NK-92 treated with Interleukin-12 subunit alpha and Interleukin-12 subunit beta, amount 100 ng/mL, for 24 hours (cell line): Measurements from ENCODE around the gene DPM2.

ENCODE experiments used
- DNase-seq: peaks from one replicate; lab custom pipeline; 2025; lab: John Stamatoyannopoulos, UW

The DPM2 gene, protein sequence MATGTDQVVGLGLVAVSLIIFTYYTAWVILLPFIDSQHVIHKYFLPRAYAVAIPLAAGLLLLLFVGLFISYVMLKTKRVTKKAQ

DNA sequence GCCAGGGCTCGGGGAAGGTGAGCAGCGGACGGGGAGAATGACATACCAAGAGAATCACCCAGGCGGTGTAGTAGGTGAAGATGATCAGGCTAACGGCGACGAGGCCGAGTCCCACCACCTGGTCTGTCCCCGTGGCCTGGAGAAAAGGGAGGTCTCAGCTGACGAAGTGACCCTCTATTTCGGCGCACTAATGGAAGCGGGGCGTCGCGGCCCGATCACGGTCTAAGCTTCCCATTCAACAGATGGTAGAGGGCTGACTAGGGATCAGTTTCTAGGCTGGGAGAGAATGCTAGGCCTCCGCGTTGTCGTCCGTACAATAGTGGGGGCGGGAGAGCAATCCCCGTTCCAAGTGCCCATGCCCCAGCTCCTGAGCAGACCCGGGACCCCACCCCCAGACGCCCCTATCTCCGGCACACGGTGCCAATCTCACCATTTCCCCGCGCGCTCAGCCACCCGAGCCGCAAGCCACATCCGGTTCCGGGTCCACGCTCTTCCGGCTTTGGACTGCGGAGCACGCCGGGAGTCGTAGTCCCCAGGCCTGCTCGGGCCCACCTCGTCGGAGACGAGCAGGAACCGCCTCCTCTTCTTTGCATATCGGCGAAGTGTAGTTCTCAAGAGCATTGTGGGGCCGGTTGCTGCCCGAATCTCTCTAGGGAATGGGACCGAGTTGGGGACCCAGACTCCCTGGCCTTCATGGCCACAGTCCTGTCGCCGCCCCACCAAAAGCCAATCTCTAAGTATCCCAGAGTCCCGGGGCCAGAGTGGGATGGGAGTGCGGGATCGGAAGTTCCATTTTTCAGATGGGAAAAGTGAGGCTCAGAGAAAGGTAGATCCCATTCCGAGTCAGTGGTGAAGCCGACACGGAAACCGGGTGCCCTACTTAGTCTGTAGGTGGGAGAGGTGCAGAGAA is at the start of gene DPM2:
Gene DPM2 (minus strand): TSS at position 467 of the 910 bp plus-strand sequence. CDS start 34 bp downstream, at position 433.
- DNase-seq: peak; percentile 68

- DNase-seq: no peak
These were observed 49.5 kb upstream of the DPM2 start for GRCh38 chr9:127987103-127987614.

DNA sequence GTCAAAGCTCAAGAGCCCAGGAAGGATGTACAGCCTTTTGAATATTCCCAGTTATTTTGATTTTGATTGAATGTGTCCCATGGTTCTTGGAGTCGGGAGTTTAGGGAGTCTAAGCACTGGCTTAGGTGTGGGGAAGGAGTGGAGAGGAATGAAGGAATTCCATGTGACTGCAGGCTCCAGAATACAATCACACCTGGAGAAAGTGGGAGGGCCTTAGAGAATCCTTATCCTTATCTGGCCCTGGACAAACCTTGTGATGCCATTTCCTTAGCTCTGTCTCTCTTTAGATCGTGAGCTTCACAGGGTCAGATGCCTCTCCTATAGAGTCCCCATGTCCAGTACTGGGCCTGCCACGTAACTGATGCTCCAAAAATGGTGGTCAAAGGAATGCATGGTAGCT is 47.4 kb upstream of the DPM2 start:
- DNase-seq: no peak

DNA sequence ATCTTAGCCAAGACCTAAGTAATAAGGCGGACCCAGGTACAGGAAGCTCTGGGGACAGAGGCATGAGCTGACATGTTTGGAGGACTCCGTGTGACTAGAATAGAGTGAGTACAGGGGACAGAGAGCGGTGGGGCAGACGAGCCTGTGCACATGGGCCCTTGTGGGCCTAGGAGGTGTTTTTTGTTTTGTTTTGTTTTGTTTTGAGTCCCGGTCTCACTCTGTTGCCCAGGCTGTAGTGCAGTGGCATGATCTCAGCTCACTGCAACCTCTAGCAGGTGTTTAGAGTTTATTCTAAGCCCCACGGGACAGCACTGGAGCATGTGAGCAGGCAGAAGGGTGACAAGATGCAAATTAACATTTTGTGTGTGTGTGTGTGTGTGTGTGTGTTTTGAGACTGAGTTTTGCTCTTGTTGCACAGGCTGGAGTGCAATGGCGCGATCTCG is 46.2 kb upstream of the DPM2 start:
- no peak for DNase-seq

DNA sequence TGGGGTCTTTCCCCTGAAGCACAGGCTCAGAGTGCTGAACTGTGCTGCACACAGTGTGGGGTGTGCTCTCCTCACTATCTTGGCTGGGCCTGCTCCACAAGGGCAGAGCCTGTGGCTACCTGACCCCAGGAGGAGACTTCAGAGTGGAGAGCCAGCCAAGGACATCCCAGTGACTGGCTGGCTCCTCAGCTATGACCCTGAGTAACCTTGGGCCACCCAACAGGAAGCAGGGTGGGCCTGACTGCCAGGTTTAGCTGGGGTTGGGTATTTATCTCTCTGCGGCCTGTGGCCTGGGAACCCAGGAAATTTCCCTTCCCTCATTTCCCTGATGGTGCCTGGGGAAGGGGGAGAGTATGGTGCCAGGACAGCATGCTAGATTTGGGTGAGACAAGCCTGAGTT is 45.3 kb upstream of the DPM2 start:
- no peak for DNase-seq

- no peak for DNase-seq
These were observed 44.0 kb upstream of the DPM2 start for GRCh38 chr9:127981559-127982121.

- DNase-seq: peak; percentile 86
These were observed 43.3 kb upstream of the DPM2 start, which contains the start of gene EEIG1 for GRCh38 chr9:127980706-127981558. Gene EEIG1, minus strand, starts transcription at chr9:127980989. Its CDS starts 852 bp downstream, at chr9:127980137.

- DNase-seq: peak; percentile 31
These were observed 42.5 kb upstream of the DPM2 start for GRCh38 chr9:127980060-127980705.

DNA sequence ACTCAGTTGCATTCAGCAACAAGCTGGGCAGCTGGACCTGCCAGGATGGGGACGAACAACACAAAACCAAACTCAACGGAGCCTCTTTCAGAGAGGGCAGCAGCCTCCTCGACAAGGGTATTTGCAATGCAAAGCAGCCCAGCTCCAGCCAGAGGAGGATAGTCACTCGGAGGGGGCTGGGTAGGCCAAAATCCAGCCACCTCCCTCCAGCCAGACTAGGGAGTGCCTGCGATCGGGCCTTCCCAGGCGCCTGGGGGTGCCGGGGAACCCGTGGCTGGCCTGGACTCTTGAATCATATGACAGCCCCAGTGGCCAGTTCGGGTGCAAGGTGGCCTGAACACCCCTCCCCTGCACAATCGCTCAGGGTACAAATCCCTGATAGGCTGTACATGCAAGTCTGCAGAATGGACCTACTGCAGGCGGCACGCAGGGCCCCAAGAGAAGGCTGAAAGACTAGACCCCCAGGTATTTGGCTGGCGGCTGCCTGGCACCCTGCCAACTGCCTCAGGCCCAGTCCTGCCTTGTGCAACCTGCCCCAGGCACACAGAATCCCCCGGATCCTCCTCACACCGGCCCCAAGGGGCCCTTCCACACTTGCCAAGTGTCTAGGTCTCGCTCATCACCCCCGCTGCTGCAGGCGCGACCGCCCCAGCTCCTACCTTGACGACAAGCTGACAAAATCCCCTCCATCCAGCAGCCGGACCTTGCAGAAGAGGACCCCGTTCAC is 41.8 kb upstream of the DPM2 start:
- no peak for DNase-seq

DNA sequence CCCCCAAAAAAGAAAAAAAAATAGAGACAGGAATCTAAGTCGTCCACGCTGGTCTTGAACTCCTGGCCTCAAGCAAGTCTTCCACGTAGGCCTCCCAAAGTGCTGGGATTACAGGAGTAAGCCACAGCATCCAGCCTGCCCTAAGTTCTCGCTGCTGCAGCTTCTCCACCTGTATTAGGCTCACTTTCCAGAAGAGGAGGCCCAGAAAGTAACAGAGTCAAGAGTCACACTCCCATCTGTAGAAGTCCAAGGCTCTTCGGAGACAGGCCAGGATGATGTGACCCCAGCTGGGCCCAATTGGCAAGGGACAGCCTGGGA is 41.3 kb upstream of the DPM2 start:
- DNase-seq: no peak

- no peak for DNase-seq
These were observed 40.4 kb upstream of the DPM2 start for GRCh38 chr9:127977884-127978647.

- DNase-seq: no peak
These were observed 39.6 kb upstream of the DPM2 start for GRCh38 chr9:127977009-127977883.

DNA sequence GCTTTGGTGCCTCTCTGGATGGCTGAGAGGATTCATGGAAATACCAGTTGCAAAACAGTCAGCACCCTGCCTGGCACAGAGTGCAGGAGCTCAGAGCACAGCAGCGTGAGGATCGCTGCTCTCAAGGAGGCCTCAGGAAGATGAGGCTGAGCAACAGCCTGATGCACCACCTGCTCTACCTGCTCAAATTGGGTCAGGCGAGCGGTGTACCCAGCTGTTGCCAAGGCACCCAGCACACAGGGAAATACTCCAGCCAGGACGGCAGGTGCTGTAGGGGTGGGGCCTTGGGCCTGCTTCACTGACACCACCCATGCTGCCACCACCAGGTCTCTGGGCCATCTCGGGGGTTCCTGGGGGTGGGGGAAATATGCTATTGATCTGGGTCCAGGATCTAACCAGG is 38.8 kb upstream of the DPM2 start:
- DNase-seq: no peak

GRCh38 chr9:127975376-127976315 is 38.0 kb upstream of the DPM2 start:
- no peak for DNase-seq

DNA sequence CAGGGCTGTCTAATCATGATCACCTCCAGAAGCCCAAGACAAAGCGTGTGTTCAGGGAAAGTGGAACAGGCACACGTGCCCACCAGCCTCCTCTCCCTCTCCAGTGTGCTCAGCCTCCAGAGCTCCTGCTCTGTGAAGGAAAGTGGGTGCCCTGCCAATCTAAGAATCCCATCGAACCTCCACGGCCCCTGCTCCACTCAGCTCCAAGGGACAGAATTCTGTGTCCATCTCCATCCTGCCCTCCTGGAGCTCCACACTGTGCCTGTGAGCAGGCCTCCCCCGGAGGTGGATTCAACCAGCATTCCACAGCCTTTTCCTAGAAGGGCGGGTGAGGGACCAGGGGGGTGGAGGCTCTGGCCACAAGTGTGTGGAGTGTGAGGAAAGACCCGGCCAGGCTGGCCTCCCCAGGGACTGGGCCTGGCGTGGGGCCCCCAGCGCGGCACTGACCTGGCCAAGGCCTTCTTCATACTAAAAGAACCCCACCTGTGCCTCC is 37.2 kb upstream of the DPM2 start:
- no peak for DNase-seq

DNA sequence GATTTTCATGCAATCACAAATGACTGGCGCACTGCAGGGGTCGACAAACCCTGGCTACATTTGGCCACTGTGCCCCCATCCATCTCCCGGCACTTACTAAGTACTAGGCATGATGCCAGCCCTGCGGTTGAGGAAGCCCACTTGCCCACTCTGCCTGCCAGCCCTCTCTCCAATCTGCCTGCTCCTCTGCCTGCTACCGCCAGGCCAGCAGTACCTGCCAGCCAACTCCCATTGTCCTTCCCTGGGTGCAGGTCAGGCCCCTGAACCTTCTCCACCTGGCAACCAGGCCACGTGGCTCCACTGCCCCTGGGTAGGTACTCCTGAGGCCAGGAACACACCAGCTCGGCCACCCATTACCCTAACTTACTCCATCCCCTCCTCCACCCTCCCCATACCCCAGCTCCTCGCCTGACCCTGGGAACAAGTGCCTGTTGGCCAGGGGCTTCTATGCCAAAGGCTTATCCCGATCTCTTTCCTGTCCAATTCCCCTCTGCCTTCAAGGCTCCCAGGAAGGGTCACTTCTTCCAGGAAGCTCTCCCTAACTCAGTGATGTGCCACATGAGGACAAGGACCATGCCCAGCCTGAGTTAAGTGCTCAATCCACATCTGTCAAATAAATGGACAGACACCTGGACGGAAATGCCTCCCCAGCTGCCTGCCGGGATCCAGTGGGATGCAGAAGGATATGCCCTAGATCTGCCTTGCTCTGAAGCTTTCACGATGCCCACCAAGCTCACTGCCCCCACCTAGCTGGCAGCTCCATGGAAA is 36.5 kb upstream of the DPM2 start:
- no peak for DNase-seq
